Activated CD8-positive, alpha-beta memory T cell treated with anti-CD3 and anti-CD28 coated beads for 48 hours (primary cell): ENCODE measurements around the gene PCSK6.

ENCODE experiments used
- DNase-seq, 3 experiments: peaks; one replicate each; pipeline ENCODE4 v3.0.0-alpha.2; 2020; ENCODE audit warnings: low read depth in 2 of 3, low spot score in 2 of 3

Gene PCSK6

DNA sequence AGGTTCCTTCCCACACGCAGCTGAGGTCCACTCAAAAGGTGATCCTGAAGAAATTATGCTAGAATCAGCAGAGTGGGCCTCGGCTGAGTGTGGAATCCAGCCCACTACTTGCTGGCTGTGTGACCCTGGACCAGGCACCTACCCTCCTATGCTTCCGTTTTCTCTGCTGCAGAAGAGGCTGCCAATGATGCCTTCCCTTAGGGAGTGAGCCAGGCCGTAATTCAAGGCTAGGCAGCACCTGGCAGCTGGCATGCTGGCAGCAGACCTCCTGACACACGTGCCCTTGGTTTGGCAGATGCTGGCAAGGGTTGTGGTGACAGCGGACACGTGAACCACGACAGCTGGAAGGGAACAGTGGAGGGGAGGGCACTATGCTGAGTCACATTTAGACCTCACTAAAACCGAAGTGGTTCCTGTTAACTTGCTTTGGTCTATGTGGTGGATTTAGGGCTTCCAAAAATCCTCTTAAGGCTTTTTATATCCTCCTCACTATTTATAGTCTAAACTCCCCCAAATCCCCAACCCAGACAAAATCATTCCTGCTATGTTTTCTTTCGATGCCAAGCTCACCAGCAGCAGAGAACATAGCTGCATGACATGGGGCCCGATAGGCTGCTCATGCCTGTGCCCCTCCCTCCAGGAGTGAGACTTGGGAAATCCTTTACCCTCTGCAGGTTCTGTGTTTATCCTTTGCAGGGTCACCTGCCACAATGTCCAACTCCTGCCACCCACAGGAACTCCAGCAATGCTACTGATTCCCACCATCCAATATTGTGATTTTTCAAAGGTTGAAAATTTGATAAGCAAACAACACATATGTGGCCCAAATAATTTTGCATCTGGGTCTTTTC, 10.6 kb upstream of the PCSK6 start:
- no peak for DNase-seq

DNA sequence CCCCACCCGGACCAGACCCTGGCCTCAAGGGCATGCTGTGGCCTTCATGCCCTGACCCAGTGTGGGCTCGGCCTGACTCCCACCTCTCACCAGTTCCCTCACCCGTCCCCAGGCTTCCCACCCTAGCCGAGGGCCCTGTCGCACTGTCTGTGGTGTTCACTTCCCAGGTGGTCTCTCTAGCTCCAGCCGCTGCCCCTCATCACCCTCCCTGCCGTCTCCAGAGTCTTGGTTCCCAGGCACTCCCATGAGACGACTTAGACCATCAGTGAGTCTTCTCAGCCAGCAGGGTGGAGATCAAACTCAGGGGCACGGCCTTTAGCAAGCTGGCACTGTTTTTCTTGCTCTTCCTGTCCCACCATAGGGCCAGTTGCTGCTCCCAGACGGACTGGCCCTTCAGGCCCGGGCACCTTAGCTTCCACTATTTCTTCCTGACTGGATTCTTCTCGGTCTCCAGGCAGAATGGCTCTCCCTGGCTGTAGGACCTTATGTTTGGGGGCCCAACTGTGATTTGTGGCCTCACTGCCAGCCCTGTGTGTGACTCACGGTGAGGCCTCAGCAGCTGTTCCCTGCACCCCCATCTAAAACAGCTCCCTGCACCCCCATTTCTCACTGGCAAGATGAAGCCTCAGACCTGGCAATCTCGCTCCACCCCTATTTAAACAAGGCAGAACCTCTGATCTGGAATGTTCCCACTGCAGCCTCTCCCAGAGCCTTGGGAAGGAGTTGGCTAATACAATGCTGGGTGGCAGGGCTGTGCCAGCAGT, 9.4 kb upstream of the PCSK6 start:
- DNase-seq = no peak

DNA sequence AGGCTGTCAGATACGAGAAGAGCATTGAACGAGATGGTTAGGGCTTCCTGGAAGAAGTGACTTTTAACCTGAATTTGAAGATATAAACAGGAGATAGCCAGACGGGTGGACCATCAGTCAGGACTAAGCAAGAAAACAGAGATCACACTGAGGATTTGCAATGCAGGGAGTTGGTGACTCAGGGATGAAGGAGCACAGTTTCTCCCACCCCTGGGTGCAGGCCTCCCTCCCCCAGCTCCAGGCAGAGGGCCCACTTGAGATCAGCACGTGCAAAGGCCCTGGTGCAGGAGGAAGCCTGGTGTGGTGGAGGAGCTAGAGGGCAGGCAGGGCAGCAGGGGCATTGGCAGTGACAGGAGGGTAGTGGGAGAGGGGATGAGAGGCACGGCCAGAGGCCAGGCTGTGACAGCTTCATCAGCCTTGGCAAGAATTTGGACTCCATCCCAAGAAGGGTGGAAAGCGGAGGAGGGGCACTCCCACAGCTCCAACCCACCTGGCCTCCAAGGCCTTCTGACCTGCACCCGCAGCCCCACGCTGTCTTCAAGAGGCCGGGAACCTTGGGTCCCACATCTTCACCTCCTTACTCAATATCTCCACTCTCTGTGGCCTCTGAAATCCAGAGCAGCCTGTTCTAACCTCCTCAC, 8.7 kb upstream of the PCSK6 start:
- no peak for DNase-seq

DNA sequence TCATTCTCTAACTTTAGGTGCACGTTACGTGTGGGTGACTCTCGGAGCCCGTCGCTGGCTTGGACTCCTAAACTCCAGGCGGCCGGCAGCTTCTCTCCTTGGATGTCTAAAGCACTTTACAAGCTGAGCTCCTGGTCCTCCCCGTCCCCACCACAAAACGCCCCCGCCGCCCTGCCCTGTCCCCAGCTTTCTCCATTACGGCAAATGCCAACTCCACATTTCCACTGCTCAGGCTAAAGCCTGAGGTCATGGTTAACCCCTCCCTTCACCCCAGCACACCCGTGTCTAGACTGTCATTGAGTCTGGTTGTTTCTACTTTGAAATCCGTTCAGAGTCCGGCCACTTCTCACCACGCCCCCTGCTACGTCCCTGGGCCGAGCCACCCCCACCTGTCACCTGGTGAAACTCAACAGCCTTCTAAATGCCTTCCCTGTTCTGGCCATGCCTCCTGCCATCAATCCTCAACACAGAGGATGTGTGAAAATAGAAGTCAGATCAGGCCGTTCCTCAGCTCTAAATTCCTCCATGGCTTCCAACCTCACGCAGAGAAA, 8.1 kb upstream of the PCSK6 start:
- no peak for DNase-seq

GRCh38 chr15:101497017-101497416, 7.5 kb upstream of the PCSK6 start:
- no peak for DNase-seq

DNA sequence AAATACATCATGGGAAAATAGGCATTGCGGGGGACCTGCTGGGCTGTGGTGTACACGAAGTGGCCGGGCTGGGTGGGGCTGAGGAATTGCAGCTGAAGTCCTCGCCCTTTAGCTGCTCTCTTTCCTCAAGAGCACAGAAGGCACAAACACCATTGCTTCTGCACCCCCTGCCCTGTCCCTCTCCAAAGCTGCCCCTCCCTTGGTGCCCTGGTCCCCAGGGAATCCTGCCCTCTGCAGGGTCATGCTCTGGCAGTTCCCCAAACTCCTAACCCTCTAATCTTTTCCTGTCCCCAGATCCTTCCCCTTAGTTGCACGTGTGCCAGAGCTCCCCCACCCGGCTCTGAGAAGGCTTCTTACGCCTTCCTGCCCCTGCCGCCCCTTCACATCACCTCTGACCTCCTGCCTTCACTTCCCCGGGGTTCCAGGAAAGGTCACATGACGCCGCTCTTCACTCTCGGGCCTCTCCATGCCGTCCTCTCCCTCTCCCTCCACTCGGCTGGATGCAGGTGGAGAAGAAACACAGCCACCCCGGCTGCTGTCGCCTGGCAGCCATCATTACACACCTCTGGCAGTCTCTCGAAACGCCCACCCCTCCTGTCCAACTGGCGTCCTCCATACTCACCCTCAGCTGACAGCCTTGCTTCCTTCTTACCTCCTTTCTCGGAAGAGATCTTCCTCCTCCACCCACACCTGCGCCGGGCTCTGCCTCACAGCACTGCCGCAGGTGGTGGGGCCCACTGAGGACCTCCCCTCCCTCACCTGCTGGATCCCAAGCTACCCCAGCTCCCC, 6.9 kb upstream of the PCSK6 start:
- DNase-seq = no peak

DNA sequence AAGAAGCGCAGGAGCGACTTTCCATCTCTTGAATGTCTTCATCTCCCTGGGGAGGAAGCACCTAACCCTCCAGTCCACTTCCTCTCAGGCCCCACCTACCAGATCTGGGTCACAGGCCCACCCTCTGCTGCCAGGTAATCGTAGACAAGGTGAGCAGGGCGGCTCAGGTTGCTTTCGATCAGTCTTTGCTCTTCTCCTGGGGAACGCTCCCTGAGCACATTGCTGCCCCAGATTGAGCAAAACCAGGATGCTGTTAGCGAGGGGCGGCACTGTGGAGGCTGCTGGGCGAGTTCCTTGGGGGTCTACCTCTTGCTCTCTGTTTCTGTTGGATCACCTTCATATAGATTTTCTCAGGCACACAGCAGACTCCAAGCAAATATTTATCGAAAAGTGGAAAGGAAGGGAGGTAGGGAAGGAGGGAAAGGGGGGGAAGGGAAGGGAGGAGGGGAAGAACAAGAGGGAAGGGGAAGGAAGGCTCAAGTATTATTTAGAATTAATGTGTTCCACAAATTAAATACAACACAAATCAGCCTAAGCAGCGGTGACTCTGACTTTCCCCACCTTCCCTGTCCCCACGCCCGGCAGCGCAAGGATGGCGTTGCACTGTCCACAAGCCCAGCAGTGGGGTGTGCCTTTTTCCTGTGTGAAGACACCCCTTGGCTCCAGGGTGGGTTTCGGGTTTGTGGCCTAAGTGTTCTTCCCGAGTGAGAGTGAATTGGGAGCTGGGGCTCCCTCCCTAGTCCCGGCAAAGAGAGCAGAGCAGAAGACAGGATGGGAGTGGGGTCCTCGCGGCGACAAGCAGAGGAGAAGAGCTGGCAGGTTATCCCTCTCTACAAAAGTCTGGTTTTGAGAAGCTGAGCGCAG, 6.1 kb upstream of the PCSK6 start:
- DNase-seq = no peak

GRCh38 chr15:101494251-101494796, 4.8 kb upstream of the PCSK6 start:
- no peak for DNase-seq

DNA sequence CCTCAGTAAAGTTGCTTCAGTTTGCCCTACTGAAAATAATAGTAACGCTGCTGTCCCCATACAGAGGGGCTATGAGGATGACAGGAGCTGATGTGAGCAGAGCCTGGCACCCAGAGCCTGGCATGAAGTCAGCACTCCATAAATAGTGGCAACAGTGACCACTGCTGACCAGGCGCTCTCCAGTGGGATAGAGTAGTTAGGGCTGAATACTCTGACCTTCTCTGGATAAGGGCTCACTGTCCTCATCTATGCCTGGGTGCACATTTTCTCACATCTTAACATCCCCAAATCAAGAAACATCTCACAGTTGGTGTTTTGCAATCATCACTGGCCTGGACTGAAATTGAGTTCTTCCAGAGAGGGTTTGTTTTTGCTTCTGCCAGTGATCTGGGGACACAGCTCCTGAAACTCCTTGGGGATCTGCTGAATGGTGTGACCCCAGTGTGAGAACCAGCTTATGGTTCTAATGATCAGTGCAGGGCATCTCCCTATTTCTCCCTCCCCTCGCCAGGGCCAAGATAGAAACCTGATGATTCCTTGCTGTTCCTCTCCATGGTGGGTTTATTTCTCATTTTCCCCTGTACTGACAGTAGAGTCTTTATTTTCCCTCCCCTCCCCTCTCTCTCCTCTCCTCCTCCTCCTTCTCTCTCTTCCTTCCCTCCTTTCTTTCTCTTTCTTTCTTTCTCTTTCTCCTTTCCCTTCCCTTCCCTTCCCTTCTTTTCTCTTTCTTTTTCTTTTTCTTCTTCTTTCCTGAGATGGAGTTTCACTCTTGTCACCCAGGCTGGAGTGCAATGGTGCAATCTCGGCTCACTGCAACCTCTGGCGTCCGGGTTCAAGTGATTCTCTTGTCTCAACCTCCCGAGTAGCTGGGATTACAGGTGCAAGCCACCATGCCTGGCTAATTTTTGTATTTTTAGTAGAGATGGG, 3.5 kb upstream of the PCSK6 start:
- no peak for DNase-seq

DNA sequence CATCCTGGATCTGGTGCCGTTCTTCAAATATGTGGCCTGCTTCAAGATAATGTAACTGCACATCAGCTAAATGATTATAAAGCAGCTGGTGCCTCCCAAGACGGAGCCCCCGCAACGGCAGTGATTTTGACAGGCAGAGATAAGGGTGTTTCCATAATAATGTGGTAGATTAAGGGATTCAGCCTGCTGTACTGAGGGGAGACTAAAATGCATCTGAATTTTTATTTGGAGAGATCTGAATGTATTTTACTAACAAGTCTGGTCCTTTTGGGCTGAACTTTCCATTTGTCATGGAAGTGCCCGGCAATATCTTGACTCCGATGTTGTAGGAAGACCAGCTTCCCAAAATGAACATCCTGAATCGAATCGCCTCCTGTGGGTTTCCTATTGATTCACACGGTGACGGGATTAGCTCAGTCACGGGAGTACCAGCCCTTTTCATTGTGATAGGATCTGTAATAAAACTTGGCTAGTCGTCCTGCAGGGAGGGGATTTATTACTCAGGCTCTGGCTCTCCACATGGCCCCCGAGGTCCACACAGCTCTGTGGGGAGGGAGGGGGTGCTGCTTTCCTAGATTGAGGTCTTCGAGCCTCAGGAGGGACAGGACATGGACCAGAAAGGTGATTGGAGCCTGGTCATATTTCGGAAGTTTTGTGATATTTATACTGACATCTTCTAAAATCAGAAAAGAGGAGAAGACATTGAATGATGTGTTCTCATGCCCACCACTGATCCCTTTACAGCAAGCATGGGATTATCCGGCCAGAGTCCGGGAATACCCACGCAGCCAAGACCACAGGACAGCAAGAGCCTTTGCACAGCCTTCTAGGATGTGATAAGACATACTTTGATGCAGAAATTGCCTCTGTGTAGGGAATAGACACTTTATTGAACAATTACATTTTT, 2.5 kb upstream of the PCSK6 start:
- no peak for DNase-seq

GRCh38 chr15:101490922-101491733, 1.6 kb upstream of the PCSK6 start:
- DNase-seq = no peak

DNA sequence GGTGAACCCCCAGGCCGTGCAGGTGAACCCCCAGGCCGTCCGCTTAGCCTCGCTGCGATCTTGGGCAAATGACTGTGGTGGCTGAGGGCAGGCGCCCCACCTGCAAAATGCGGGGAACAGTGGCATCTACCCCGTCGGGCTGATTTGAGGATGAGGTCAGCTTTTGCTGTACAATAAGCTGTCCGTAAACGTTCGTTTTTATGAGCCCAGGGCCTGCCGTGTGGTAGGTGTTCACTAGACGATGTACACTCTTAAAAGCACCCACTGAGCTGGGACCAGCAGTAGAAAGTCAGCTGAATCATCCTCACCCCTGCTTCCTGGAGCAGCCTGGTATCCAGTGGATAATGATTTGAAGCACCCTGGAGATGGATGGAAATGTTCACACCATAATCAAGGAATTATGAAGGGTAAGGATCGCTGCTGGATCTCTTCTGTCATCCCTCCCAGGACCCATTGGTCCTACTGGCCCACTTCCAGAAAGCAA, 943 bp upstream of the PCSK6 start:
- DNase-seq = no peak

GRCh38 chr15:101489237-101489598, 289 bp downstream of the PCSK6 start:
- DNase-seq = no peak

- no peak for DNase-seq
Measured at GRCh38 chr15:101488300-101489164, 975 bp downstream of the PCSK6 start.

GRCh38 chr15:101486696-101487459, 2.6 kb downstream of the PCSK6 start:
- DNase-seq = no peak
